ENCODE measurements around the gene PHF11.
"Not testable (repeated sequence)": the region's sequence is repeated elsewhere in the genome, so short reads cannot be mapped to it uniquely, and the experiment has no call there.

Gene PHF11

DNA sequence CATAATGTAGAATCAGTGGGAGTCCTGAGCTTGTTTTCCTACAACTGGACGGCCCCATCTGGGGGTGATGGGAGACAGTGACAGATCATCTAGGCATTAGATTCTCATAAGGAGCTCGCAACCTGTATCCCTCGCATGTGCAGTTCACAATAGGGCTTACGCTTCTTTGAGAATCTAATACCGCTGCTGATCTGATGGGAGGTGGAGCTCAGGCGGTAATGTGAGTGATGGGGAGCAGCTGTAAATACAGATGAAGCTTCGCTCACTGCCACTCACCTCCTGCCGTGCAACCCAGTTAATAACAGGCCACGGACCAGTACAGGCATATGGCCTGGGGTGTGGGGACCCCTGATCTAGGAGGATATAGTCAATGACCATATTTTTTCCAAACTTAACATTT is 50.8 kb downstream of the PHF11 start:
- no peaks in the 10 kb centered on the region for H3K4me1 Mint-ChIP-seq (ENCODE audit: low read depth)
- H3K36me3 Mint-ChIP-seq (ENCODE audit: low read depth), result peaks cover 82% of the 10 kb centered on the region
- no peak for DNase-seq
- no peak overlapping the region for H3K27ac Mint-ChIP-seq
- H3K4me3 Mint-ChIP-seq, result no peak overlapping the region
- no peaks in the 10 kb centered on the region for H3K9me3 Mint-ChIP-seq
- H3K27me3 Mint-ChIP-seq, result no peaks in the 10 kb centered on the region

- H3K9me3 Mint-ChIP-seq, result no peaks in the 10 kb centered on the region
- peaks cover 82% of the 10 kb centered on the region for H3K36me3 Mint-ChIP-seq (ENCODE audit: low read depth)
- H3K27me3 Mint-ChIP-seq, result no peaks in the 10 kb centered on the region
- DNase-seq, result no peak
- H3K4me1 Mint-ChIP-seq (ENCODE audit: low read depth), result no peaks in the 10 kb centered on the region
- H3K27ac Mint-ChIP-seq, result no peak overlapping the region
- no peak overlapping the region for H3K4me3 Mint-ChIP-seq
Measured at GRCh38 chr13:49549289-49549688, 53.5 kb downstream of the PHF11 start.

- Mint-ChIP-seq H3K4me3 (no peak overlapping the region), H3K36me3 (ENCODE audit: low read depth) (peaks cover 79% of the 10 kb centered on the region), H3K9me3 (no peaks in the 10 kb centered on the region), H3K27ac (no peak overlapping the region), H3K4me1 (ENCODE audit: low read depth) (no peaks in the 10 kb centered on the region), H3K27me3 (no peaks in the 10 kb centered on the region)
- DNase-seq, result no peak
Measured at GRCh38 chr13:49550942-49551644, 55.3 kb downstream of the PHF11 start.

DNA sequence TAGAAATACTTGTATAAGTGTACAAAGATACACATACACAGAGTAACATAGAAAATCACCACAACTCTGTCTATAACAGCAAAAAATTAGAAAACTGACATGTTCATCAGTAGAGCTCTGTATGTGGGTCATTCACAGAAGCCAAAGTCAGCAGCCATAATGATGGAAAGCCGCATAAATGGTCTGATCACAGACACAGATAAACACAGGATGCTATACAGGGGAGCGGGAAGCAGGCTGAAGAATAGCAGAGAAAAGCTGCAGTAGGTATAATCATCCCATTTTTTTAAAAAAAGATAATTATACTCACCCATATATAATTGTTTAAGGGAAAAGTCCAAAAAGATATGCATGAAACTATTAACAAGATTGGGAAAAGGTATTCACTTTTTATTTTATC is 58.1 kb downstream of the PHF11 start:
- Mint-ChIP-seq H3K36me3 (ENCODE audit: low read depth) (peaks cover 73% of the 10 kb centered on the region), H3K9me3 (no peaks in the 10 kb centered on the region)

GRCh38 chr13:49554387-49554786 is 58.6 kb downstream of the PHF11 start:
- H3K4me3 Mint-ChIP-seq, result no peak overlapping the region
- no peaks in the 10 kb centered on the region for H3K27me3 Mint-ChIP-seq
- no peak overlapping the region for H3K27ac Mint-ChIP-seq
- H3K36me3 Mint-ChIP-seq (ENCODE audit: low read depth), result peaks cover 74% of the 10 kb centered on the region
- no peaks in the 10 kb centered on the region for H3K9me3 Mint-ChIP-seq
- no peaks in the 10 kb centered on the region for H3K4me1 Mint-ChIP-seq (ENCODE audit: low read depth)
- DNase-seq, result no peak

More for the DNA sequence above, 58.1 kb downstream of the PHF11 start:
- Mint-ChIP-seq H3K27ac (no peak overlapping the region), H3K4me1 (ENCODE audit: low read depth) (no peaks in the 10 kb centered on the region), H3K4me3 (no peak overlapping the region), H3K27me3 (no peaks in the 10 kb centered on the region)
- DNase-seq, result no peak

DNA sequence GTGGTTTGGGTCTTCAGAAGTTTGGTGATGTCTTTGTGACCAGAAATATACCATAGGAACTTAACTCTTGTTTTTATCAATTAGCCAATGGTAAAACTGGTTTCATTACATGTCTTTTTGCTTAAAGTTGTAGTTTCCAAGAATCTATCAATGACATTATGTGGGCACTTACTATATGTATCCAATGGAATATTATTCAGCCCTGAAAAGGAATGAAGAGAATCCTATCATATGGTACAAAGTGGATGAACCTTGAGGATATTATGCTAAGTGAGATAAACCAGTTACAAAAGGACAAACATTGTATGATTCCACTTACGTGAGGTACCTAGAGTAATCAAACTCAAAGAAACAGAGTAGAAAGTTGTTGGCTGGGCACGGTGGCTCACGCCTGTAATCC is 63.3 kb downstream of the PHF11 start:
- Mint-ChIP-seq H3K36me3 (ENCODE audit: low read depth) (peaks cover 65% of the 10 kb centered on the region), H3K27me3 (no peaks in the 10 kb centered on the region), H3K4me1 (ENCODE audit: low read depth) (peaks cover 4% of the 10 kb centered on the region), H3K4me3 (no peak overlapping the region), H3K27ac (no peak overlapping the region), H3K9me3 (no peaks in the 10 kb centered on the region)
- DNase-seq, result no peak

GRCh38 chr13:49560270-49561061 is 64.7 kb downstream of the PHF11 start:
- H3K36me3 Mint-ChIP-seq (ENCODE audit: low read depth), result peaks cover 60% of the 10 kb centered on the region
- no peaks in the 10 kb centered on the region for H3K27me3 Mint-ChIP-seq
- no peak overlapping the region for H3K27ac Mint-ChIP-seq
- no peak for DNase-seq
- no peak overlapping the region for H3K4me3 Mint-ChIP-seq
- no peaks in the 10 kb centered on the region for H3K9me3 Mint-ChIP-seq
- peaks cover 4% of the 10 kb centered on the region for H3K4me1 Mint-ChIP-seq (ENCODE audit: low read depth)

DNA sequence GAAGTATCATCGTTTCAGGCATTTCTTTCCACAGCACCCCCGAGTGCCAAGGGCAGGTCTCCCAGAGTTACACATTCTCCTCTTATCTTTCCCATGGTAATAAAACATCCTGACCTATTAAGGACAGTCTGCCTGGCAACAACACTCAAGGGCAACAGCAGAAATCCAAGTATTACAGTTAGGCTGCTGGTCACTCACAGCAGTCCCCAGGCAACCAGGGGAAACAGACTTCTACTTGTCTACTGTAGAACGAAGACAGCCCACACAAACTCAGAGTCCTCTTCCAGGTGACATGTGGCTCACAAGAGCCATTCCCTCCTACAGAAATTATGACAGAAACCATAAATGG is 65.3 kb downstream of the PHF11 start:
- no peaks in the 10 kb centered on the region for H3K27me3 Mint-ChIP-seq

DNA sequence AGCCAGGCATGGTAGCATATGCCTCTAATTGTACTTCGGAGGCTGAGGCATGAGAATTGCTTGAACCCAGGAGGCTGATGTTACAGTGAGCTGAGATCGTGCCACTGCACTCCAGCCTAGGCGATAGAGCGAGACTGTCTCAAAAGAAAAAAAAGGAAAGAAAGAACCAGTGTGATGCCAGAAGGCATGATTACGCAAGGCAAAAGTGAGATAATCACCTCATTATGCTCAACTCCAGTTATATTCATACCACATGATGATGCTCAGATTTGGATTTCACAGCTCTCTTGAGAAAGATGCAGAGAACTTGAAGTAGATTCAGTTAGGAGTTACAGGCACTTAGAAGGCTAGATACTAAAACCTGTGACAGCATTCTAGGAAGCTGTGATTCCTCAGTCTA is 67.8 kb downstream of the PHF11 start:
- DNase-seq, result no peak
- peaks cover 4% of the 10 kb centered on the region for H3K4me1 Mint-ChIP-seq (ENCODE audit: low read depth)
- no peak overlapping the region for H3K27ac Mint-ChIP-seq
- H3K4me3 Mint-ChIP-seq, result no peak overlapping the region
- H3K36me3 Mint-ChIP-seq (ENCODE audit: low read depth), result peaks cover 62% of the 10 kb centered on the region
- no peaks in the 10 kb centered on the region for H3K9me3 Mint-ChIP-seq
- H3K27me3 Mint-ChIP-seq, result no peaks in the 10 kb centered on the region

More for the DNA sequence above, 65.3 kb downstream of the PHF11 start:
- H3K36me3 Mint-ChIP-seq (ENCODE audit: low read depth), result peaks cover 59% of the 10 kb centered on the region
- no peak for DNase-seq
- H3K9me3 Mint-ChIP-seq, result no peaks in the 10 kb centered on the region
- H3K4me3 Mint-ChIP-seq, result no peak overlapping the region
- H3K27ac Mint-ChIP-seq, result no peak overlapping the region
- peaks cover 4% of the 10 kb centered on the region for H3K4me1 Mint-ChIP-seq (ENCODE audit: low read depth)

DNA sequence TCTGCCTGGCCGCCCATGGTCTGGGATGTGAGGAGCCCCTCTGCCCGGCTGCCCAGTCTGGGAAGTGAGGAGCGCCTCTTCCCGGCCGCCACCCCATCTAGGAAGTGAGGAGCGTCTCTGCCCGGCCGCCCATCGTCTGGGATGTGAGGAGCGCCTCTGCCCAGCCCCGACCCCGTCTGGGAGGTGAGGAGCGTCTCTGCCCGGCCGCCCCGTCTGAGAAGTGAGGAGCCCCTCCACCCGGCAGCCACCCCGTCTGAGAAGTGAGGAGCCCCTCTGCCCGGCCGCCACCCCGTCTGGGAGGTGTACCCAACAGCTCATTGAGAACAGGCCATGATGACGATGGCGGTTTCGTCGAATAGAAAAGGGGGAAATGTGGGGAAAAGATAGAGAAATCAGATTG is 69.7 kb downstream of the PHF11 start:
- H3K36me3 Mint-ChIP-seq (ENCODE audit: low read depth), result peaks cover 43% of the 10 kb centered on the region
- not testable (repeated sequence) for H3K4me3 Mint-ChIP-seq, H3K27me3 Mint-ChIP-seq, H3K27ac Mint-ChIP-seq, DNase-seq, H3K9me3 Mint-ChIP-seq
- peaks cover 18% of the 10 kb centered on the region for H3K4me1 Mint-ChIP-seq (ENCODE audit: low read depth)

DNA sequence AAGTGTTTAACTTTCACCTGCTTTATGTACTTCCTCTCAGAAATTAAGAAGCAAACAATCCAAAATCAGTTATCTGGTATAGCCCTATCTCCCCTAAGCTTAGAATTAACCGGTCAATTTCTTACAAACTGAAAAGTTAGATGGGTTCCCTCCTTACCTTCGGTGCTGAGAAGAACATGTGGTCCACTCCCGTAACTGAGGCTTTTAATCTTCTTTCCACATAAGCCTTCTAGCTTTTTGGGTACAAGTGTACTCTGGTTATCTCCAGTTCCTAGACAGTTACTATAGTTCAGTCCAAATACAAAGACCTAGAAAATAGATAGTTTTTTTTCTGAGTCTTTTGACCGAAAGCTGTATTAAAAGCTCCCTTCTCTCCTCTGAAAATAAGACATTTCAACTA is 70.7 kb downstream of the PHF11 start:
- Mint-ChIP-seq H3K27me3 (no peaks in the 10 kb centered on the region), H3K4me1 (ENCODE audit: low read depth) (peaks cover 22% of the 10 kb centered on the region), H3K36me3 (ENCODE audit: low read depth) (peaks cover 33% of the 10 kb centered on the region), H3K4me3 (no peak overlapping the region), H3K9me3 (no peaks in the 10 kb centered on the region), H3K27ac (no peak overlapping the region)
- DNase-seq, result no peak

GRCh38 chr13:49567491-49567890 is 71.7 kb downstream of the PHF11 start:
- Mint-ChIP-seq H3K4me1 (ENCODE audit: low read depth) (peaks cover 29% of the 10 kb centered on the region), H3K27me3 (no peaks in the 10 kb centered on the region), H3K27ac (no peak overlapping the region), H3K4me3 (no peak overlapping the region), H3K36me3 (ENCODE audit: low read depth) (peaks cover 30% of the 10 kb centered on the region), H3K9me3 (no peaks in the 10 kb centered on the region)
- DNase-seq, result no peak

DNA sequence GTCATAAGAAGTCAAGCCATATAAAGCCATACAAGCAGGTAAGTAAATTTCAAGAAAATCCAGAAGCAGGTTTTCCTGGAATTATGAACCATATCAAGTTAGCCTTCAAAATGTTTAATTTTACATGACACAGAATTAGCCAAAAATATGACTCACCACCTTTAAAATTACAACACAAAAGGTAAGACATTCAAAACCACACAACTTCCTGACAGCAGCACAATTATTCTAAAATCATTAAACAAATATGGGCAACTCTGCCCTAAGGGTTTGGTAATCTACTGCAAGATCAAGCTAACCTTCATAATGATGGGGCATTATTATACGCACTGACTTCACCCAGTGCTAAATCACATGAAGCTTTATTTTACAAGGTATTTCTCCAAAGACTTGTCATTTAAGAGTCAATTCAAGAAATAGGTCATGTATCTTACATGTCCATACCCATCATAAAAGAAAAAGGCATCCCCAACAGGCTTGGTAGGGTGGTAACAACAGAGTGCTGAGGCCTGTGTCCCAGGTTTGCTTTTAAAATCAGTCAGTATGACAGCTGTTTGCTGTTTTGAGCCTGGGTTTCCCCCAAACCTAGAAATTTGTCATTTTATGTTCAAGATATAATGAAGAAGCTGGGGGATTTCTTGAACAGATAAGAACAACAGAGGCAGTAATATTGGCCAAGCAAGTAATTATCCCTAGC is 74.4 kb downstream of the PHF11 start:
- Mint-ChIP-seq H3K4me3 (no peak overlapping the region), H3K27me3 (no peaks in the 10 kb centered on the region), H3K4me1 (ENCODE audit: low read depth) (peaks cover 32% of the 10 kb centered on the region), H3K36me3 (ENCODE audit: low read depth) (peaks cover 19% of the 10 kb centered on the region), H3K9me3 (no peaks in the 10 kb centered on the region), H3K27ac (peak overlapping the region; percentile 87)
- no peak for DNase-seq

- no peak for DNase-seq
- Mint-ChIP-seq H3K27me3 (no peaks in the 10 kb centered on the region), H3K9me3 (no peaks in the 10 kb centered on the region), H3K27ac (peak overlapping the region; percentile 33), H3K4me1 (ENCODE audit: low read depth) (peaks cover 32% of the 10 kb centered on the region), H3K36me3 (ENCODE audit: low read depth) (peaks cover 16% of the 10 kb centered on the region), H3K4me3 (no peak overlapping the region)
Measured at GRCh38 chr13:49571299-49572240, 75.8 kb downstream of the PHF11 start.
